ENCODE results near the gene GAL3ST1. TPM values are rescaled to one million over a fixed set of nuclear protein-coding genes. Genes with fewer than 3 reads are reported as not detected.

The GAL3ST1 gene
- total and polyA plus RNA-seq, 2 of the 8 experiments (the other 6 are each of a cell fraction or from before 2014, with no cell fraction given), result 11.0 to 32.5 TPM

- no peak overlapping the region for H2AFZ ChIP-seq (ENCODE audit: low read length)
- H2BK5ac ChIP-seq (ENCODE audit: low read depth, low read length), result no peak overlapping the region
- no peak overlapping the region for H4K8ac ChIP-seq (ENCODE audit: extremely low read depth, insufficient read depth, low read length)
- H2BK15ac ChIP-seq (ENCODE audit: low read length), result no peak overlapping the region
- no peak overlapping the region for H3K14ac ChIP-seq (ENCODE audit: insufficient read length)
- no peaks in the 10 kb centered on the region for H3K79me1 ChIP-seq (ENCODE audit: low read depth, low read length)
- no peaks in the 10 kb centered on the region for H3K27me3 ChIP-seq (replicated peaks in 1 of 4; ENCODE audit: control insufficient read depth in 3 of 4, extremely low read depth in 1 of 4, insufficient read depth in 3 of 4, low read length in 3 of 4)
- no peak overlapping the region for H4K5ac ChIP-seq (ENCODE audit: insufficient read length, low read depth, low read length)
- DNase-seq (ENCODE audit: low read depth in 1 of 2, low spot score in 2 of 2) (no peak), FAIRE-seq (no peak)
- no peak overlapping the region for H3K18ac ChIP-seq (ENCODE audit: extremely low read depth, low read length)
- H3K9me3 ChIP-seq (ENCODE audit: insufficient read depth in 2 of 2, low read depth in 1 of 2, low read length in 1 of 2), result no peaks in the 10 kb centered on the region
- no peak overlapping the region for H3K9ac ChIP-seq (replicated peaks in 1 of 4; ENCODE audit: extremely low read depth in 1 of 4, low read depth in 3 of 4, low read length in 3 of 4)
- no peaks in the 10 kb centered on the region for H3K36me3 ChIP-seq (ENCODE audit: control insufficient read depth in 2 of 4, insufficient read depth in 4 of 4, low read length in 3 of 4)
- no peak overlapping the region for H2BK12ac ChIP-seq (ENCODE audit: low read depth, low read length)
- H3K4me2 ChIP-seq (ENCODE audit: insufficient read depth in 1 of 2, low read depth in 2 of 2, low read length in 2 of 2), result no peak overlapping the region
- no peaks in the 10 kb centered on the region for H4K20me1 ChIP-seq (replicated peaks in 1 of 2; ENCODE audit: control insufficient read depth in 1 of 2, insufficient read depth in 2 of 2, low read length in 2 of 2)
- H2BK20ac ChIP-seq (ENCODE audit: low read length), result no peak overlapping the region
- no peak overlapping the region for H4K91ac ChIP-seq (replicated peaks; ENCODE audit: insufficient read length, low read length)
- ChIA-PET POLR2A (ENCODE audit: partially characterized antibody) (no interaction called here), CTCF (ENCODE audit: partially characterized antibody) (interaction anchor here (0.7 to 1.3 kb wide), 2 partner anchors 23 to 29 kb away, joined by 3 to 7 read pairs; no protein-coding TSS in a partner anchor)
- H3K56ac ChIP-seq (replicated peaks; ENCODE audit: insufficient read length, low read depth, low read length), result no peak overlapping the region
- no peak overlapping the region for H3K4ac ChIP-seq (replicated peaks; ENCODE audit: insufficient read length, low read depth, low read length)
- no peak overlapping the region for H3K4me3 ChIP-seq (ENCODE audit: extremely low read depth in 1 of 4, insufficient read depth in 2 of 4, low read depth in 3 of 4, low read length in 4 of 4)
- no peaks in the 10 kb centered on the region for H3K79me2 ChIP-seq (ENCODE audit: control insufficient read depth in 1 of 2, insufficient read depth in 2 of 2, low read length in 2 of 2)
- H3K4me1 ChIP-seq (replicated peaks in 1 of 4; ENCODE audit: control insufficient read depth in 3 of 4, insufficient read depth in 4 of 4, low read length in 3 of 4), result no peaks in the 10 kb centered on the region; a peak in 1 of 7 replicates
- H2BK120ac ChIP-seq (replicated peaks; ENCODE audit: low read depth, low read length), result no peak overlapping the region
- H3K23me2 ChIP-seq (ENCODE audit: low read depth, low read length), result no peaks in the 10 kb centered on the region
- 91% methylated on average over 6 of the region's 6 CpGs; no CpG with 5 or more reads in 1 of the 2 experiments for WGBS, 2 experiments (ENCODE audit: extremely low coverage in 1 of 2, insufficient coverage in 1 of 2, insufficient read length in 1 of 2, insufficient replicate concordance in 2 of 2, low coverage in 1 of 2, low lambda C conversion rate in 2 of 2, missing lambda C conversion rate in 1 of 2)
- H2AK5ac ChIP-seq (ENCODE audit: low read depth, low read length), result no peak overlapping the region
- no peak overlapping the region for H3K27ac ChIP-seq (ENCODE audit: low read depth, low read length)
- no peak overlapping the region for H3K23ac ChIP-seq (ENCODE audit: insufficient read length)
- TF ChIP-seq ATF3 (IDR thresholded peaks at IDR 0.05; ENCODE audit: insufficient read depth, low read depth, low read length) (no peak), EP300 (IDR thresholded peaks at IDR 0.05; ENCODE audit: borderline replicate concordance in 1 of 2, low read depth in 2 of 2, low read length in 2 of 2) (no peak), TCF12 (IDR thresholded peaks at IDR 0.05; ENCODE audit: low read depth, low read length) (no peak), GTF2F1 (IDR thresholded peaks at IDR 0.05; ENCODE audit: borderline replicate concordance, low read depth, low read length) (no peak), E2F6 (IDR thresholded peaks at IDR 0.05) (no peak), RXRA (IDR thresholded peaks at IDR 0.05; ENCODE audit: insufficient read depth, low read depth, low read length) (no peak), SIRT6 (IDR thresholded peaks at IDR 0.05; ENCODE audit: low read length) (no peak), HDAC6 (IDR thresholded peaks at IDR 0.05; ENCODE audit: low read depth, low read length) (no peak), RAD21 (IDR thresholded peaks at IDR 0.05 in 1 of 2, conservative IDR thresholded peaks at IDR 0.05 in 1 of 2; ENCODE audit: low read depth in 2 of 2, low read length in 2 of 2) (no peak), ASH2L (IDR thresholded peaks at IDR 0.05; ENCODE audit: low read length) (no peak), SRF (IDR thresholded peaks at IDR 0.05; ENCODE audit: low read depth, low read length) (no peak), TBP (IDR thresholded peaks at IDR 0.05; ENCODE audit: low read depth, low read length) (no peak), BRCA1 (IDR thresholded peaks at IDR 0.05; ENCODE audit: low read depth, low read length) (no peak), RFX5 (IDR thresholded peaks at IDR 0.05; ENCODE audit: borderline replicate concordance, low read depth, low read length) (no peak)
Observed at GRCh38 chr22:30513462-30513861, 61.0 kb downstream of the GAL3ST1 start.

All from H1 (cell line).